ENCODE results near the gene GON4L.

Gene GON4L

GRCh38 chr1:155884031-155884960 lies 27.3 kb upstream of the GON4L start:
- H3K4me3 ChIP-seq (ENCODE audit: low read depth, low read length): no peak overlapping the region
- TF ChIP-seq CTCF (conservative IDR thresholded peaks at IDR 0.05; ENCODE audit: low read depth, low read length): no peak
- DNase-seq (ENCODE audit: low read depth): peak; percentile 34

GRCh38 chr1:155882766-155883165 lies 25.8 kb upstream of the GON4L start:
- no peak for DNase-seq (ENCODE audit: low read depth)
- no peak overlapping the region for H3K4me3 ChIP-seq (ENCODE audit: low read depth, low read length)
- no peak for TF ChIP-seq CTCF (conservative IDR thresholded peaks at IDR 0.05; ENCODE audit: low read depth, low read length)

GRCh38 chr1:155882235-155882634 lies 25.2 kb upstream of the GON4L start:
- no peak for TF ChIP-seq CTCF (conservative IDR thresholded peaks at IDR 0.05; ENCODE audit: low read depth, low read length)
- H3K4me3 ChIP-seq (ENCODE audit: low read depth, low read length): no peak overlapping the region
- no peak for DNase-seq (ENCODE audit: low read depth)

GRCh38 chr1:155880950-155881349 lies 23.9 kb upstream of the GON4L start:
- no peak for TF ChIP-seq CTCF (conservative IDR thresholded peaks at IDR 0.05; ENCODE audit: low read depth, low read length)
- no peak overlapping the region for H3K4me3 ChIP-seq (ENCODE audit: low read depth, low read length)
- no peak for DNase-seq (ENCODE audit: low read depth)

GRCh38 chr1:155880251-155880650 lies 23.2 kb upstream of the GON4L start:
- no peak for TF ChIP-seq CTCF (conservative IDR thresholded peaks at IDR 0.05; ENCODE audit: low read depth, low read length)
- DNase-seq (ENCODE audit: low read depth): no peak
- H3K4me3 ChIP-seq (ENCODE audit: low read depth, low read length): no peak overlapping the region

- no peak for DNase-seq (ENCODE audit: low read depth)
- H3K4me3 ChIP-seq (ENCODE audit: low read depth, low read length): no peak overlapping the region
- TF ChIP-seq CTCF (conservative IDR thresholded peaks at IDR 0.05; ENCODE audit: low read depth, low read length): no peak
These were observed 20.9 kb upstream of the GON4L start for GRCh38 chr1:155877945-155878344.

- H3K4me3 ChIP-seq (ENCODE audit: low read depth, low read length): no peak overlapping the region
- TF ChIP-seq CTCF (conservative IDR thresholded peaks at IDR 0.05; ENCODE audit: low read depth, low read length): no peak
- DNase-seq (ENCODE audit: low read depth): peak; percentile 18
These were observed 16.8 kb upstream of the GON4L start for GRCh38 chr1:155873860-155874259.

All from choroid plexus epithelial cell (primary cell).